ENCODE data around the gene HOXA5.

Gene HOXA5

GRCh38 chr7:27117887-27118491 is 25.5 kb downstream of the HOXA5 start:
- no peak overlapping the region for H3K27ac ChIP-seq
- TF ChIP-seq, protein P1, sequence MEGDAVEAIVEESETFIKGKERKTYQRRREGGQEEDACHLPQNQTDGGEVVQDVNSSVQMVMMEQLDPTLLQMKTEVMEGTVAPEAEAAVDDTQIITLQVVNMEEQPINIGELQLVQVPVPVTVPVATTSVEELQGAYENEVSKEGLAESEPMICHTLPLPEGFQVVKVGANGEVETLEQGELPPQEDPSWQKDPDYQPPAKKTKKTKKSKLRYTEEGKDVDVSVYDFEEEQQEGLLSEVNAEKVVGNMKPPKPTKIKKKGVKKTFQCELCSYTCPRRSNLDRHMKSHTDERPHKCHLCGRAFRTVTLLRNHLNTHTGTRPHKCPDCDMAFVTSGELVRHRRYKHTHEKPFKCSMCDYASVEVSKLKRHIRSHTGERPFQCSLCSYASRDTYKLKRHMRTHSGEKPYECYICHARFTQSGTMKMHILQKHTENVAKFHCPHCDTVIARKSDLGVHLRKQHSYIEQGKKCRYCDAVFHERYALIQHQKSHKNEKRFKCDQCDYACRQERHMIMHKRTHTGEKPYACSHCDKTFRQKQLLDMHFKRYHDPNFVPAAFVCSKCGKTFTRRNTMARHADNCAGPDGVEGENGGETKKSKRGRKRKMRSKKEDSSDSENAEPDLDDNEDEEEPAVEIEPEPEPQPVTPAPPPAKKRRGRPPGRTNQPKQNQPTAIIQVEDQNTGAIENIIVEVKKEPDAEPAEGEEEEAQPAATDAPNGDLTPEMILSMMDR (IDR thresholded peaks at IDR 0.05): no peak
- TF ChIP-seq ZFX (IDR thresholded peaks at IDR 0.05; ENCODE audit: borderline replicate concordance): no peak

GRCh38 chr7:27116962-27117886 is 26.3 kb downstream of the HOXA5 start:
- TF ChIP-seq ZFX (IDR thresholded peaks at IDR 0.05; ENCODE audit: borderline replicate concordance): no peak
- TF ChIP-seq, protein P1 (IDR thresholded peaks at IDR 0.05): no peak
- no peak overlapping the region for H3K27ac ChIP-seq

- H3K27ac ChIP-seq: no peak overlapping the region
- no peak for TF ChIP-seq ZFX (IDR thresholded peaks at IDR 0.05; ENCODE audit: borderline replicate concordance)
- TF ChIP-seq, protein P1 (IDR thresholded peaks at IDR 0.05): no peak
Observed at GRCh38 chr7:27116031-27116961, 27.2 kb downstream of the HOXA5 start.

DNA sequence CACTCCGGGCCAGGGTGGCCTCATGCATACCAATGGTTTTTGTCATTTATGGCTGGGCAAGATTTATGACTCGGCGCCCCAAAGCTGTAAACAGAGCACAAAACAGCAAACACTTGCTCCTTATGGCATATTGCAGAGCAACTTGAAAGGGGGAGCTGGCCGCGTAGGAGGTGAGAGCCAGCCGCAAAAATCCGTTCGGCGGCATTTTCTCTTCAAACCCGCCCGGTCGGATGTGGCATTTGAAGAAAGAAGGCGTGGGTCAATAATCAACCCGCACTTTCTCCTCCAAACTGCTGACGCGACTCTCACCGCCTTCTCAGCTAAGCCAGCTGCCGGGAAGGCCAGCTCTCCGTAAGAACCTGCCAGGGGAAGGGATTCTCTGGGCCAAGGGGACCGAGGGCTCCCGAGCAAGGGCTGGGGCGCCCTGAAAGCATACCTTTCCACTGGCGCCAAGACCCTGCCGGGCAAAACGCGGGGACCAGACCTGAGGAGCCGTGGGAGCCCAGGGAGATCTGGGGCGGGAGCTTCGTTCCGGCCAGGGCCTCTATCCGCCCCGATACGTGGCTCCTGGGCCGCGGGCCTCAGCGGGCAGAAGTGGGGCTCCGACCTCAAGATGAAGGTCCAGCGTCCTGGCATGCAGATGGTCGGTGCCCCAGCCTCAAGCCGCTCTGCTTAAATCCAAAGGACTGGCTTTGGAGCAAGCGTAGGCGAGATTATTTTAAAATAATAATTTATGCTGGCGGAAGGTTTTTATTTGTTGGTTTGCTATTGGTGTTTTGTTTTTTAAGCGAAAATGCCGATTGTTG is 28.1 kb downstream of the HOXA5 start:
- TF ChIP-seq ZFX (IDR thresholded peaks at IDR 0.05; ENCODE audit: borderline replicate concordance): no peak
- TF ChIP-seq, protein P1 (IDR thresholded peaks at IDR 0.05): no peak

GRCh38 chr7:27114881-27115220 is 28.6 kb downstream of the HOXA5 start:
- H3K27ac ChIP-seq: no peak overlapping the region
- TF ChIP-seq, protein P1 (IDR thresholded peaks at IDR 0.05): no peak
- TF ChIP-seq ZFX (IDR thresholded peaks at IDR 0.05; ENCODE audit: borderline replicate concordance): no peak

More for the DNA sequence above, 28.1 kb downstream of the HOXA5 start:
- H3K27ac ChIP-seq: no peak overlapping the region

DNA sequence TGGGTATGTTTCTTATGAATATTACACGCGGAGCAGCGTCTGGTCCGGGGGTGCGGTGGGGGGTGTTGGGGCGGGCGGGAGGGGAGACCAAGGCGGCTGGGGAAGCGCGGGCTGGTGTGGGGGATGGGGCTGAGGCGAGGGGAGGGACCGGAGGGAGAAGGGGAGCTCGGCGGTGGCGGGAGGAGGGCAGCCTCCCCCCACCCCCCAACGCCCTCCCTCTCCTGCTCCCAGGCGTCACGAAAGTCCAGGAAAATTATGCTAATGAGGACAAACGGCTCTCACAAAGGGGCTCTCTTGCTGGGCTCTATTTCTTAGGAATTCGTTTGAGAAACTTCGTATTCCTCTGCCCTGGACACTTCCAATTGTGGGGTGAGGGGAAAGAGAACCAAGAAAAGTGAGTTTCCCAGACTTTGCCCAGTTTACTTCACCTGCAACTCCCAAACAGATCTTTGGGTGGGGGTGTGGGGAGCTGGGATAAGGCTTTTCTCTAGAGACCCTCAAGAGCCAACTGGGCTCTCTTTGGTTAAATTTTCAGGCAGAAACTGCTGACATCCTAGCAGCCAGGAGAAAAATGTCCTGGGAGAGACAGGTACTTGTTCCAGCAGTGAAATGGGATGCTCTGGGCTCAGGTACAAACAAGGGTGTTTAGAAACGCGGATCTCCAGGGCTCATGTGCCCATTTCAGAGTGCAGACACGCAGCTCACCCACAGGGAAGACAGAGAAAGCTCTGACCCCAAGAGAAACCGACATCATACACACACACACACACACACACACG is 29.3 kb downstream of the HOXA5 start:
- H3K27ac ChIP-seq: no peak overlapping the region
- no peak for TF ChIP-seq ZFX (IDR thresholded peaks at IDR 0.05; ENCODE audit: borderline replicate concordance)
- TF ChIP-seq, protein P1 (IDR thresholded peaks at IDR 0.05): no peak

Data from 22Rv1 (cell line).